Muscle of back (tissue), 13 donors: ENCODE measurements around the gene GOSR2. TPM values are rescaled to one million over a fixed set of nuclear protein-coding genes. Genes with fewer than 3 reads are reported as not detected.

Experiments used
- DNase-seq, 3 donors: peaks; one replicate each; pipeline versions ENCODE4 v3.0.0 to v3.0.0-alpha.2; 2013
- long read RNA-seq, 9 donors: transcript quantifications; one replicate each; lab custom pipeline, GENCODE V29; 2026
- polyA plus RNA-seq, 10 donors: library from polyadenylated mRNA; unstranded; fragments of 120-200 nt; gene quantifications; one replicate each; pipeline ENCODE4 v1.2.1, GENCODE V29; 2013; ENCODE audit not compliant: insufficient read length in 10 of 10

GOSR2 gene
- polyA plus RNA-seq, result 10 to 100 TPM; 26.3 to 37.3 (median 32.4) TPM
- long read RNA-seq, donor 1, transcript GOSR2-232 (6 exons, 3,964 nt), result major isoform, 8 of 20 reads
- long read RNA-seq, donor 1, partial matches to known transcripts, result 9 of 20 reads
- long read RNA-seq, donor 1, other reads (novel, unspliced or antisense), result 0 of 20 reads
- long read RNA-seq, donor 2, transcript GOSR2-232 (6 exons, 3,964 nt), result major isoform, 5 of 11 reads
- long read RNA-seq, donor 2, partial matches to known transcripts, result 0 of 11 reads
- long read RNA-seq, donor 2, other reads (novel, unspliced or antisense), result 0 of 11 reads
- long read RNA-seq, donor 3, result 0 reads
- long read RNA-seq, donor 4, transcript GOSR2-232 (6 exons, 3,964 nt), result major isoform, 7 of 11 reads
- long read RNA-seq, donor 4, partial matches to known transcripts, result 0 of 11 reads
- long read RNA-seq, donor 4, other reads (novel, unspliced or antisense), result 0 of 11 reads
- long read RNA-seq, donor 5, transcript GOSR2-232 (6 exons, 3,964 nt), result major isoform, 12 of 23 reads
- long read RNA-seq, donor 5, partial matches to known transcripts, result 0 of 23 reads
- long read RNA-seq, donor 5, other reads (novel, unspliced or antisense), result 0 of 23 reads
- long read RNA-seq, donor 6, transcript GOSR2-232 (6 exons, 3,964 nt), result major isoform, 7 of 13 reads
- long read RNA-seq, donor 6, partial matches to known transcripts, result 0 of 13 reads
- long read RNA-seq, donor 6, other reads (novel, unspliced or antisense), result 0 of 13 reads
- long read RNA-seq, donor 7, transcript GOSR2-232 (6 exons, 3,964 nt), result major isoform, 8 of 13 reads
- long read RNA-seq, donor 7, partial matches to known transcripts, result 0 of 13 reads
- long read RNA-seq, donor 7, other reads (novel, unspliced or antisense), result 0 of 13 reads
- long read RNA-seq, donor 8, partial matches to known transcripts, result 7 of 12 reads
- long read RNA-seq, donor 8, other reads (novel, unspliced or antisense), result 0 of 12 reads
- long read RNA-seq, donor 9, partial matches to known transcripts, result 0 of 4 reads
- long read RNA-seq, donor 9, other reads (novel, unspliced or antisense), result 0 of 4 reads

- peak; percentile 89 to 99 (median 95) for DNase-seq
These were observed at the start of gene GOSR2 for GRCh38 chr17:46922804-46923635. Gene GOSR2 (plus strand): TSS chr17:46923160. CDS start chr17:46923193, 33 bp downstream.

DNA sequence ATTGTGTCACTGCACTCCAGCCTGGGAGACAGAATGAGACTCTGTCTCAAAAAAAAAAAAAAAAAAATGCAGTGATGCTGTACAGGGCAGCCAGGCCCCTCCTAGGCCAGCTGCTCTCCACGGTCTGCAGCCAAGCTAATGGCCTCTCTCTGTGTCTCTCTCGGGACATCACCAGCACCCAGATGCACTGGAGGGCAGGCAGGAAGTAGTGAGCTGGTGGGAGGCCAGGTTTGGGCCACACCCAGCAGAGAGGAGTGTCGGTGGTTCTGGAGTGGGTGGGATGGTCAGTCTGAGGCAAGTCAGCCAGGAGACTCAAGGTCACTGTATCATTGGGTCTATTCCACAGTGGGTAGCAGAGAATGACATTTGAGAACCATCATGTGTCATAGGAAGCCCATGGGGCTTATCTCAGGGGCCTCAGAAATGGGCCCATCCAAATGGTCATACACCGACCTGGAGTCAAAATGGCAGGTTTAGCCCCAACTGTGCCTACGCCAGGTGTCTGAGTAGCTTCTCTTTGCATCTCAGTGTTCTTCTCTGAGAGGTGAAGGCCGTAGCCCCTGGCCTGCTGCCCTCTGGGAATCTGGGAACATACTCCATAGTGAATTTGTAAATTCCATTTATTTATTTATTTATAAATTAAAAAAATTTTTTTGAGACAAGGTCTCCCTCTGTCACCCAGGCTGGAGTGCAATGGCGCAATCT lies 48.9 kb upstream of the GOSR2 start:
- no peak for DNase-seq

DNA sequence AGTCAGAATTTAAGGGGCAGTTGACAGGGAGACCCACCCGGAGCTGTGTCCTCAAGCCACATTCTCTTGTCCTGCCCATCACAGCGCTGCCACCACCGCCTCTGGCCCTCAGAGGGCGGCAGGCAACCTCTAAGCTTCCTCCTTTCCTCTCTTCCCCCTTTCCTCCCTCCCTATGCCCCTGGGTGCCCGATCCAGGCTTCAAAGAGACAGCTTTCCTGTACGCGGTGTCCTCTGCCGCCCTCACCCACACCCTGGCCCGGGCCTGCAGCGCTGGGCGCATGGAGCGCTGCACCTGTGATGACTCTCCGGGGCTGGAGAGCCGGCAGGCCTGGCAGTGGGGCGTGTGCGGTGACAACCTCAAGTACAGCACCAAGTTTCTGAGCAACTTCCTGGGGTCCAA lies 48.1 kb upstream of the GOSR2 start:
- no peak for DNase-seq

DNA sequence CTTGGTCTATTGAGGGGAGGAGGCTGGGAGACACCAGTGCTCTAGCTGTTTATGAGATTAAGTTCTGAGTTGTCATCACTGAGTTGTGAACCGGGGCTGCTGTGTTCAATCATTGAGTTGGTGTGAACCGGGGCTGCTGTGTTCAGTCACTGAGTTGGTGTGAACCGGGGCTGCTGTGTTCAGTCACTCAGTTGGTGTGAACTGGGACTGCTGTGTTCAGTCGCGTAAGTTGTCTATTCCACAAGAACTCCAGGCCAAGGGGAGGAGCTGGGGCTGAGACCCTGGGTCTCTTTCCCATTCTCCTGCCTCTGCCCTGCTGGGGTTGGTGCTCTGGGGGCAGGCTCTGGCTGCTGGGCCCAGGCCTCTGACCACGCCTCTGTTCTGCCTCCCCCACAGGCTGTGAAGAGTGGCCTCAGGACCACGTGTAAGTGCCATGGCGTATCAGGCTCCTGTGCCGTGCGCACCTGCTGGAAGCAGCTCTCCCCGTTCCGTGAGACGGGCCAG lies 47.1 kb upstream of the GOSR2 start:
- no peak for DNase-seq

GRCh38 chr17:46876353-46876887 lies 46.5 kb upstream of the GOSR2 start:
- DNase-seq, result no peak

DNA sequence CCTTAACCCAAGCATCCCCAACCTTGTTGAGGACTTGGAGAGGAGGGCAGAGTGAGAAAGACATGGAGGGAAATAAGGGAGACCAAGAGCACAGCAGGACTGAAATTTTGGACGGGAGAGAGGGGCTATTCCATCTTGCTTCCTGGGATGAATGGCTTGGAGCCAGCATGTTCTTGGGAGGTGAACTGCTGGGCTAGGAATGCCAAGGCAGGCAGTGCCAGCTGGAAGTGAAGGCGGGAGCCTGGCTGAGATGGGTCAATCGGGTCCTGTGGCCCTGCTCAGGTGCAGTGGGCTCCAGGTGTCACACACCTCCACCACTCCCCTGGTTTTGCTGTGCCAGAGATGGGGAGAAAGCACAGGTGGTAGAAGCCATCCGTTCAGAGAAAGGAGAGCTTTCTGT lies 46.0 kb upstream of the GOSR2 start:
- DNase-seq, result no peak

- DNase-seq, result no peak
These were observed 45.5 kb upstream of the GOSR2 start for GRCh38 chr17:46877466-46877865.

- peak in 1 of 3 donors; percentile 23 for DNase-seq
These were observed 44.9 kb upstream of the GOSR2 start for GRCh38 chr17:46878055-46878454.

GRCh38 chr17:46879101-46879500 lies 43.9 kb upstream of the GOSR2 start:
- no peak for DNase-seq

DNA sequence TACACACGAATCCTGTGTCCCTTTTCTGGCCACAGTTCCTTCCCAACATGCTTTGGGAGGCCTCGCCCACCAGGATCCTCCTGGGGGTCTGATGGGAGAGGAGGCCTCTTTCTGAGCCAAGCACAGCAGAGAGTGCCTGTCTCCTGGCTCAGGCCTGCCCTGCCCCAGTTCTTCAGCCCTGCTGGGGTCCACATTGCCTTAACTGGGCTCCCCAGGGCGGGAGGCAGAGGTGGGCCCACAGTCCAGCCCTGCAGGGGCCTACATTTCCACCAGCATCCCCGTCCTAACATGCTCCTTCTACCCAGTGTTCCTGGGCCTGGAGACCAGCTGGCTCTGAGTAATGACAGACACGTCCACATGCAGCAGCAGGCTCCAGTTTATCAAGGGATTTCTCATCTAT lies 41.9 kb upstream of the GOSR2 start:
- no peak for DNase-seq

- DNase-seq, result no peak
These were observed 40.3 kb upstream of the GOSR2 start for GRCh38 chr17:46882666-46883065.

- no peak for DNase-seq
These were observed 39.0 kb upstream of the GOSR2 start for GRCh38 chr17:46883871-46884520.

GRCh38 chr17:46884552-46884951 lies 38.4 kb upstream of the GOSR2 start:
- DNase-seq, result no peak

- no peak for DNase-seq
These were observed 37.3 kb upstream of the GOSR2 start for GRCh38 chr17:46885415-46886309.

DNA sequence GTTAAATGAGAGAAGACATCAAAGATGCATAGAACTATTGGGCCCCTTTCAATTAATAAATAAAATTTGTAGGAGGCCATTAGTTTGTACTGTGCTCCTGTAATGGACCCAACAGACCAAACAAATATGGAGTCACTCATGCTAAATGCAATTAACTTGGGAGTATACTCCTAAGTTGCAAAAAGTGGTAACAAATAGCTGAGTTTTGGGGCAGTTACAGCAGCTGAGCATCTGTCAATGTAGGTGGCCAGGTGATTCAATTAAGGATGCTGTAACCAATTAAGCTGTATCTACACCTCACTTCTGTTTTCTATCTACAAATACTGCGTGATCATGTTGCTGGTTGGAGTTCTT lies 36.7 kb upstream of the GOSR2 start:
- DNase-seq, result no peak

DNA sequence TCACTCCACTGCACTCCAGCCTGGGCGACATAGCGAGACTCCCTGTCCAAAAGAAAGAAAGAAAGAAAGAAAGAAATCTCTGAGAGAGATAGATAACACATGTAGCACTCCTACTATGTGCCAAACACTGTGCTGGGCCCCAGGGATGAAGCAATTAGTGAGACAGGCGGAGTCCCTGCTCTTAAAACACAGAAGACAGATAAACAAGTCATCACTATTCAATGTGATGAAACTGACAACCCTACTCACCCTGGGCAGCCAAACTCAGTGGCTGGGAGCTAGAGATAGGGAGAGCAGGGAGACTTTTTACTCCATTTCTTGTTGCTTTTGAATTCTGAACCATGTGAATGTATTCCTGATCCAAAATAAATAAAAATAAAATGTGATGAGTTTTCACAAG lies 35.2 kb upstream of the GOSR2 start:
- no peak for DNase-seq

DNA sequence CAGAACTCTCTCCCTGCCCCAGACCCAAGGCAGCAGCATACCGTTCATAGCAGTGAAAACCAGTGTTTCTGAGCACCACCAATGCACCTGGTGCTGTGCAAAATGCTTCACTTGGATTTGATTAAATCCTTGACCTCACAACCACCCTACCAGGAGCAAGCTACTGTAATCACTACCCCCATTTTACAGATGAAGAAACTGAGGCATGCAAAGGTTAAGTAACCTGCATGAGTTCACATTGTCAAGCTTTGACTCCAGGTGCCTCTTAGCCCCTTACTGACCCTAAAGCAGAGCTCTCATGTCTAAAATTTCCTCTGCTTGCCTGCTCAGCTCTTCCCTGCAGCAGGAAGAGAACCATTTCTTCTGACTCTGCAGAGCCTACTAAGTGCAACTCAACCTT lies 34.2 kb upstream of the GOSR2 start:
- DNase-seq, result no peak

DNA sequence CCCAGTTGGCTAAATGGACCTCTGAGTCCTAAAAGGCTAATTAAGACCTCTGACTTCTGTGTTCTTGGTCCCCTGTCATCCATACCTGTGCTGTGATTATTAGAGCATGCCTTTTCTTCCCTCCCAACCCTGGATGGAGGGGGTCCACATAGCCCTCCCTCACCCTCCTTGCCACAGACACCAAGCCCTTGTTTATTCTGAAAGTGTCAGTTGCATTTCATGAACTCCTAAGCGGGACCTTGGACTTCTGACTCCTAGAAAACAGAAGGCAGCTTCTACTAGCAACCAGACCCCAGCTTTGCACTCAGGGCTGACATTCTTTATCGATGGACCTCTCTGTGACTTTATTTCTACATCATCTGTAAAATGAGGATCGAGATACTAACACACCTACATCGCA lies 33.4 kb upstream of the GOSR2 start:
- no peak for DNase-seq

DNA sequence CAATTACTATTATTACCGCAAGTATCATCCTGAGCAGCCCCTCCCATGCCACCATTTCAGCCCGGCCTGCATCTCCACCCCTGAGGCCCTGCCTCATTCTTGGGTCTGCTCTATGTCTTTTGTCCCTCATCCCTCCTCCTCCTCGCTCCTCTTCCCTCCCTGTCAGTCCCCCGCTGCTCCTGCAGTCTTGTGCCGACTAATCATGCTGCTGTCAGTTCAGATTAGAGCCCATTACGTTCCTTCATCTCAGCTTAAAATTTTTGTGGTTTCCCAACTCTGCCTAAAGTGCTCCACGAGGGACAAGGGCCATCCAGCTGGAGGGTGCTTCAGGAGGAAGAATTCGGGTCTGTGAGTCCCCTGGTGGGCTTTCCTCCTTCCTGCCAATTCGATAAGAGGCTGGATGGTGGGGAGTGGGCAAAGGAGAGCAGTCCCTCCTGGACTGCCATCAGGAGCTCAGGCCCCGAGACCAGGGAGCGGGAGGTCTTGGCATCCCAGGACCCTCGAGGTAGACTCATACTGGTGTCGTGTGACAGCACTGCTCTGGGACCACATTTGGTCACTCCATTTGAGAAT lies 32.9 kb upstream of the GOSR2 start:
- DNase-seq, result no peak
